GM06990 (cell line): Measurements from ENCODE around the gene TNRC6B.

Experiments used
- DNase-seq: peaks from one replicate; pipeline ENCODE4 v3.0.0-alpha.2; 2011; ENCODE audit not compliant: insufficient read length; ENCODE audit errors: extremely low read depth
- H3K27me3 ChIP-seq: replicated peaks from 2 replicates; pipeline ENCODE4 v1.6.0; 2011; ENCODE audit warnings: low read length; ENCODE audit not compliant: control insufficient read depth, insufficient read depth
- H3K36me3 ChIP-seq: 2 replicates; pipeline ENCODE4 v1.5.1; 2011; ENCODE audit warnings: low read length; ENCODE audit not compliant: control insufficient read depth, insufficient read depth
- H3K4me3 ChIP-seq: replicated peaks from 2 replicates; pipeline ENCODE4 v1.5.1; 2011; ENCODE audit warnings: low read depth, mild to moderate bottlenecking, control low read depth, low read length
- CTCF ChIP-seq: IDR thresholded peaks from 2 replicates; pipeline ENCODE4 v1.5.1; 2011; ENCODE audit warnings: low read length, control low read depth, mild to moderate bottlenecking, inconsistent platforms; ENCODE audit not compliant: insufficient read depth, poor library complexity, severe bottlenecking

Gene TNRC6B

GRCh38 chr22:40258501-40258915 lies 80.8 kb downstream of the TNRC6B start:
- H3K27me3 ChIP-seq: no peaks in the 10 kb centered on the region
- H3K4me3 ChIP-seq: no peak overlapping the region
- no peak for TF ChIP-seq CTCF
- DNase-seq: no peak
- H3K36me3 ChIP-seq: peaks cover 8% of the 10 kb centered on the region

- H3K36me3 ChIP-seq: peaks cover 13% of the 10 kb centered on the region
- H3K4me3 ChIP-seq: no peak overlapping the region
- no peak for DNase-seq
These were observed 84.1 kb downstream of the TNRC6B start for GRCh38 chr22:40261783-40262182.

GRCh38 chr22:40263191-40263590 lies 85.5 kb downstream of the TNRC6B start:
- TF ChIP-seq CTCF: no peak
- Histone ChIP-seq H3K27me3 (no peaks in the 10 kb centered on the region), H3K4me3 (no peak overlapping the region), H3K36me3 (peaks cover 13% of the 10 kb centered on the region)
- DNase-seq: no peak

More at GRCh38 chr22:40261783-40262182, 84.1 kb downstream of the TNRC6B start:
- H3K27me3 ChIP-seq: no peaks in the 10 kb centered on the region
- TF ChIP-seq CTCF: no peak

- H3K4me3 ChIP-seq: no peak overlapping the region
These were observed 88.1 kb downstream of the TNRC6B start for GRCh38 chr22:40265783-40266182.

GRCh38 chr22:40270031-40270430 lies 92.3 kb downstream of the TNRC6B start:
- peaks cover 9% of the 10 kb centered on the region for H3K36me3 ChIP-seq
- H3K4me3 ChIP-seq: no peak overlapping the region
- TF ChIP-seq CTCF: no peak
- DNase-seq: no peak
- no peaks in the 10 kb centered on the region for H3K27me3 ChIP-seq

More at GRCh38 chr22:40265783-40266182, 88.1 kb downstream of the TNRC6B start:
- DNase-seq: no peak
- TF ChIP-seq CTCF: no peak
- Histone ChIP-seq H3K27me3 (no peaks in the 10 kb centered on the region), H3K36me3 (peaks cover 13% of the 10 kb centered on the region)

- DNase-seq: no peak
- TF ChIP-seq CTCF: no peak
- H3K4me3 ChIP-seq: no peak overlapping the region
- no peaks in the 10 kb centered on the region for H3K27me3 ChIP-seq
- peaks cover 9% of the 10 kb centered on the region for H3K36me3 ChIP-seq
These were observed 93.1 kb downstream of the TNRC6B start for GRCh38 chr22:40270748-40271373.
